Calu3 (cell line): ENCODE results near the gene MTMR2. TPM values are rescaled to one million over a fixed set of nuclear protein-coding genes. Genes with fewer than 3 reads are reported as not detected.

Experiments
- BruUV-seq: library from RNA; stranded (reverse); fragments of 400-500 nt; replicated peaks from 2 replicates; lab custom pipeline; 2021; lab: Mats Ljungman, UMichigan
- CTCF ChIA-PET: fragments of 300-600 bp; sonication (Branson Sonifier 250); formaldehyde crosslinking; loops from one replicate; lab custom pipeline; 2022; ENCODE audit warnings: antibody characterized with exemption; lab: Charles Lee
- DNase-seq: peaks from one replicate; pipeline ENCODE4 v3.0.0; 2022
- H3K27ac Mint-ChIP-seq: one replicate; pipeline ENCODE4 v1.8.0; 2022; ENCODE audit warnings: mixed read lengths; ENCODE audit not compliant: unreplicated experiment
- H3K27me3 Mint-ChIP-seq: one replicate; pipeline ENCODE4 v1.8.0; 2022; ENCODE audit warnings: mixed read lengths; ENCODE audit not compliant: unreplicated experiment
- H3K36me3 Mint-ChIP-seq: one replicate; pipeline ENCODE4 v1.8.0; 2022; ENCODE audit warnings: mild to moderate bottlenecking, moderate library complexity, mixed read lengths; ENCODE audit not compliant: insufficient read depth, unreplicated experiment
- H3K4me1 Mint-ChIP-seq: one replicate; pipeline ENCODE4 v1.8.0; 2022; ENCODE audit warnings: mild to moderate bottlenecking, low read depth, mixed read lengths; ENCODE audit not compliant: unreplicated experiment
- H3K4me3 Mint-ChIP-seq: one replicate; pipeline ENCODE4 v1.8.0; 2022; ENCODE audit warnings: mild to moderate bottlenecking, low read depth, moderate library complexity, mixed read lengths; ENCODE audit not compliant: unreplicated experiment
- H3K9me3 Mint-ChIP-seq: one replicate; pipeline ENCODE4 v1.8.0; 2022; ENCODE audit warnings: low read depth, mixed read lengths; ENCODE audit not compliant: unreplicated experiment
- intact Hi-C: fragments of 100-400 bp; cut with micrococcal nuclease; formaldehyde crosslinking; loops from one replicate; pipeline ENCODE4 v1.10.0; 2022; ENCODE audit not compliant: unreplicated experiment
- total RNA-seq: library from RNA; stranded (reverse); gene quantifications from 2 replicates; pipeline ENCODE4 v1.2.3, GENCODE V29; 2022
- TF ChIP-seq, protein P1 (sequence below): fragments of 200-600 bp; IDR thresholded peaks from one replicate; pipeline ENCODE4 v1.8.0; 2022; ENCODE audit warnings: antibody characterized with exemption; ENCODE audit not compliant: unreplicated experiment

MTMR2 gene
- total RNA-seq, 1 experiment from 2014 or later, result 17.4 TPM

DNA sequence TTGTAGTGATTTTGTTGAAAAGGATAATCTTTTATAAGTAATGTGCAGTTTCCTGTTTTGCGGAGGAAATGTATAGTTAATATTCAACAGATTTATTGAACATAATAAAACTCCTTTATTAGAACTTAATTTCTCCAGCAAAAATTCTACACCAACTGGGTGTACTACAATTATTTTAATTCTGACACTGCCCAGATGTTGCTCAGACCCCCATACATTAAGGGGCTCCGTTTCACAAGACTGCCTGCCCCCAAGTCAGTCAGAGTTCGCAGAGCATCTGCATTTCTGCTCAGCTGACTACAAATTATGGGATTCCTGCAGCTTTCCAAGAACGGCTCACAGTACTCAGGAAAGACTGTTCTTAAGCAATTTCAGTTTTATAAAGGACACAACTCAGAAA is 127.4 kb downstream of the MTMR2 start:
- CTCF ChIA-PET, result no interaction called here
- no TSS peak for BruUV-seq
- no peak for DNase-seq
- Mint-ChIP-seq H3K27ac (peak overlapping the region; percentile 11), H3K27me3 (no peaks in the 10 kb centered on the region), H3K4me3 (peak overlapping the region; percentile 41), H3K36me3 (peaks cover 27% of the 10 kb centered on the region), H3K9me3 (no peaks in the 10 kb centered on the region), H3K4me1 (peaks cover 30% of the 10 kb centered on the region)
- intact Hi-C loops, result no loop called here
- TF ChIP-seq, protein P1, sequence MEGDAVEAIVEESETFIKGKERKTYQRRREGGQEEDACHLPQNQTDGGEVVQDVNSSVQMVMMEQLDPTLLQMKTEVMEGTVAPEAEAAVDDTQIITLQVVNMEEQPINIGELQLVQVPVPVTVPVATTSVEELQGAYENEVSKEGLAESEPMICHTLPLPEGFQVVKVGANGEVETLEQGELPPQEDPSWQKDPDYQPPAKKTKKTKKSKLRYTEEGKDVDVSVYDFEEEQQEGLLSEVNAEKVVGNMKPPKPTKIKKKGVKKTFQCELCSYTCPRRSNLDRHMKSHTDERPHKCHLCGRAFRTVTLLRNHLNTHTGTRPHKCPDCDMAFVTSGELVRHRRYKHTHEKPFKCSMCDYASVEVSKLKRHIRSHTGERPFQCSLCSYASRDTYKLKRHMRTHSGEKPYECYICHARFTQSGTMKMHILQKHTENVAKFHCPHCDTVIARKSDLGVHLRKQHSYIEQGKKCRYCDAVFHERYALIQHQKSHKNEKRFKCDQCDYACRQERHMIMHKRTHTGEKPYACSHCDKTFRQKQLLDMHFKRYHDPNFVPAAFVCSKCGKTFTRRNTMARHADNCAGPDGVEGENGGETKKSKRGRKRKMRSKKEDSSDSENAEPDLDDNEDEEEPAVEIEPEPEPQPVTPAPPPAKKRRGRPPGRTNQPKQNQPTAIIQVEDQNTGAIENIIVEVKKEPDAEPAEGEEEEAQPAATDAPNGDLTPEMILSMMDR, result no peak

DNA sequence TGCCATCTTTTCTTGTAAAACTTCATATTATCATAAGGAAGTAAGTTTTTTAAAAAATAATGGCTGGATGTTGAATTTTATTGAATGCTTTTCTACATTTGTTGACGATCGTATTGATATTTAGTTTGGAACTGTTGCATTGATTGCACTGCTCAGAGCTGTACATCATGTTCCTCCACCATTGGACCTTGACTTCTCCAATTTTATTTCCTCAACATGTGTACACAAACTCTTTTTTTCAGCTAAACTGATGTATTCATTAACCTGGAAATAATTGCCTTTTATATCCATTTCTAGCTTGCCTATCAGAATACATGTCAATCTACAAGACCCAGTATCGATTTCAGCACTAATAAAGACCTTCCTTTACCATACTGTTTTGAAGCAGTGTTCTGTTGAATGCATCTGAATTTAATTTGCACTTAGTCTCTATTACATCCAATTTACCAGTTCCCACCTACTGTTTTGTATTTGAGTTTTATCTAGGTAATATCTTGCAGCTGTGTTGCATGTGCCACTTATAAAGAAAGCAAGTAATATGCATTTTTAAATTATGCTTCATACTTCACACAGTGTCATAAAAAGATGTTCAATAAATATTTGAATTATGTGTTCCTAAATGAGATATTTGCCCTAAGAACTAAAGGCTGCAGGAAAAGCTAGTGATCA is 128.1 kb downstream of the MTMR2 start:
- Mint-ChIP-seq H3K4me3 (peak overlapping the region; percentile 41), H3K27me3 (no peaks in the 10 kb centered on the region)

DNA sequence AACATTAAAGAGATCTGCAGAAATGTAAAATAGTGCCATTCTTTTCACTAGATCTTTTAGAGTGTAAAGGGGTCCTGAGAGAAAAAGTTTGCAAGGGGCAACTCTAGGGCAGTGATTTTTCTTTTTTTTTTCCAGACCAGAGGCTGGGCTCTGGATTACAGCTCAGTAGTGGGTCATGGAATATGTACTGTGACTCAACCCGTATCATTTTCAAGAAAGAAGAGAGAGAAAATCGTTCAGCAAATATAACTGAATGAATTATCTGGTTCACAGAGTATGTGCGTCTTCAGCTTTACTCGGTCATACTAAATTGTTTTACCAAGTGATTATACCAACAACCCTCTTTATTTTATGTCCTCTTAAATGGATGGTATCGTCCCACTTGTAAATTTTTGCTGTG is 129.8 kb downstream of the MTMR2 start:
- peaks cover 44% of the 10 kb centered on the region for H3K36me3 Mint-ChIP-seq
- CTCF ChIA-PET, result no interaction called here
- TF ChIP-seq, protein P1, result no peak
- intact Hi-C loops, result loop anchor here (5.0 kb wide), 1 partner anchor 598 kb away; the partner anchor contains the start of gene JRKL
- H3K27ac Mint-ChIP-seq, result peak overlapping the region; percentile 75
- no peak for DNase-seq
- no TSS peak for BruUV-seq
- no peaks in the 10 kb centered on the region for H3K27me3 Mint-ChIP-seq
- H3K9me3 Mint-ChIP-seq, result no peaks in the 10 kb centered on the region
- peaks cover 30% of the 10 kb centered on the region for H3K4me1 Mint-ChIP-seq
- peak overlapping the region; percentile 73 for H3K4me3 Mint-ChIP-seq

More for the DNA sequence above, 128.1 kb downstream of the MTMR2 start:
- DNase-seq, result no peak
- no peaks in the 10 kb centered on the region for H3K9me3 Mint-ChIP-seq
- H3K27ac Mint-ChIP-seq, result peak overlapping the region; percentile 11
- no TSS peak for BruUV-seq
- intact Hi-C loops, result no loop called here
- TF ChIP-seq, protein P1, result no peak
- H3K36me3 Mint-ChIP-seq, result peaks cover 35% of the 10 kb centered on the region
- CTCF ChIA-PET, result interaction anchor here (0.5 to 0.8 kb wide), 2 partner anchors 464 to 594 kb away, joined by 3 to 4 read pairs; partner anchors contain the start of genes CCDC82 and JRKL
- H3K4me1 Mint-ChIP-seq, result peaks cover 30% of the 10 kb centered on the region

DNA sequence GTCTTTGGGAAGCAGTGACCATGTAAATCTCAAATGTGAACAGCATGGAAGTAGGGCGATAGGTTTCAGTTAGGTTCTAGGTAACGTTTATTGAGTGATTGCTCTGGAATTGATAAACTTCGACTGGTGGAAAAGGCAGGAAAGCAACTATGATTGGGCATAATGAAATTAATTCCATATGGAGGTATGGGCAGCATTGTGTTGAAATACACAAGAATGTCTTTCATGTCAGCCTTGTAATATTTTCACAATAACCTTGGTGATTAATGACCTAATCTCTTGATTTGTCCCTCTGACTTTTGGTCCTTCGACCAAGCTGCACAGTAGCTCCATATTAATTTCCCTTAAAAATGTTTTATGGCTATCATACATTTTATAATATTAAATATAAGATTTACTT is 130.8 kb downstream of the MTMR2 start:
- H3K27me3 Mint-ChIP-seq, result no peaks in the 10 kb centered on the region
- no TSS peak for BruUV-seq
- CTCF ChIA-PET, result interaction anchor here (0.7 kb wide), 1 partner anchor 817 kb away, joined by 3 read pairs; no protein-coding TSS in a partner anchor
- H3K9me3 Mint-ChIP-seq, result no peaks in the 10 kb centered on the region
- TF ChIP-seq, protein P1, result no peak
- peaks cover 35% of the 10 kb centered on the region for H3K4me1 Mint-ChIP-seq
- no peak for DNase-seq
- peak overlapping the region; percentile 38 for H3K27ac Mint-ChIP-seq
- H3K4me3 Mint-ChIP-seq, result peak overlapping the region; percentile 73
- intact Hi-C loops, result loop anchor here (5.0 kb wide), 1 partner anchor 599 kb away; the partner anchor contains the start of gene JRKL
- H3K36me3 Mint-ChIP-seq, result peaks cover 53% of the 10 kb centered on the region
